CD4-positive, alpha-beta T cell treated with Interleukin-2 at 100 ng/mL for 4 hours (primary cell): ENCODE results near the gene RAP2B.
"Not testable (repeated sequence)": the region's sequence is repeated elsewhere in the genome, so short reads cannot be mapped to it uniquely, and the experiment has no call there.

Experiments used
- DNase-seq: peaks from one replicate; pipeline ENCODE4 v3.0.0-alpha.2; 2020; ENCODE audit warnings: low spot score

RAP2B gene

GRCh38 chr3:153161714-153162512, at the start of gene RAP2B:
TSS of gene RAP2B (plus strand) at chr3:153162226. CDS start at chr3:153162694, 468 bp downstream.
- DNase-seq, result peak; percentile 95

DNA sequence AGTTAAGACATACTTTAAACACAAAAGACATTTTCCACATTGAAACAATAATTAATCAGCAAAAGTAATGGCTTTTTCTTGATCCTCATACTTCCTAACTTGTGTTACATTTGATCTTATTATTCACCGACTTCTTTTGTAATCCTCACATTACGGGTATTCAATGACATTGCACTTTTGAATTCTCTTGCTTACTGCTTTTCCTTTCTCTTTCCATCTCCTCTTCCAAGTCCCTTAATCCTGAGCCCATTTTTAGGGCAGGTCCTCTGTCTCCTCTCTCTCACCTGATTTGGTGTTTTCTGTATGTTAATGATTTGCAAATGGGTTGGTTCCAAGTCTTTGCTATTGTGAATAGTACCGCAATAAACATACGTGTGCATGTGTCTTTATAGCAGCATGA, 48.5 kb upstream of the RAP2B start:
- no peak for DNase-seq

DNA sequence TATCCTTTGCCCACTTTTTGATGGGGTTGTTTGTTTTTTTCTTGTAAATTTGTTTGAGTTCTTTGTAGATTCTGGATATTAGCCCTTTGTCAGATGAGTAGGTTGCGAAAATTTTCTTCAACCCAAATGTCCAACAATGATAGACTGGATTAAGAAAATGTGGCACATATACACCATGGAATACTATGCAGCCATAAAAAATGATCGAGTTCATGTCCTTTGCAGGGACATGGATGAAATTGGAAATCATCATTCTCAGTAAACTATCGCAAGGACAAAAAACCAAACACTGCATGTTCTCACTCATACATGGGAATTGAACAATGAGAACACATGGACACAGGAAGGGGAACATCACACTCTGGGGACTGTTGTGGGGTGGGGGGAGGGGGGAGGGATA, 47.8 kb upstream of the RAP2B start:
- DNase-seq, result not testable (repeated sequence)

DNA sequence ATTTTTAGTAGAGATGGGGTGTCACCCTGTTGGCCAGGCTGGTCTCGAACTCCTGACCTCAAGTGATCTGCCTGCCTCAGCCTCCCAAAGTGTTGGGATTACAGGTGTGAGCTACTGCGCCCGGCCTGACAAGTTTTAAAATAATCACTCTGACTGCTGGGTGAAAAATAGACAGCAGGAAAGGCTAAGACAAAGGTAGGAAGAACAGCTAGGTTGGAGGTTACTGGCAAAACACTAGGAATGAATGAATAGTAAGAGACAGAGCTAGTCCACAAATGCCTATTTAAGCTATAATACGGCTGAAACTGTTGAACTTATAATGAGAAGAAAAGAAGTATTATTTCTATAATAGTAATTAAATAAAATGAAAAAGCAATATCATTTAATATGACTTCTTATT, 46.7 kb upstream of the RAP2B start:
- no peak for DNase-seq

GRCh38 chr3:153127788-153128187, 34.2 kb upstream of the RAP2B start:
- DNase-seq, result no peak

DNA sequence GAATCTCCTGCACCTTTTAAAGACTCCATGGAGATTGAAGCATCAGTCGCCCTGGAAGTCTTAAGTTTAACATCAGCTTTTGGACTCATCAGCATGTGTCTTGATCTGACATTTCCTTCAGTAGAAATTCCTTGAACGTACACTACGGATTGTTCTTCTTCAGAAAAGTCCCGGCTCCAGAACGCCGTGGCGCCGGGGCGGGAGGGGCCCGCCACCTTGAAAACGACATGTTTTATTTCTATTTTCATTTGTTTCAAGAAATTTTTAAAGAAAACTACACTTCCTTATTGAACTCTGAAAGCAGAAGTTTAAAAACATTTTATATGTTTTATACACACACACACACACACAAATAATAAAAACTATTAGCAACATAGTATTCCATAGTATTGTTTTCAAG, 32.6 kb upstream of the RAP2B start:
- no peak for DNase-seq

GRCh38 chr3:153129866-153130265, 32.2 kb upstream of the RAP2B start:
- DNase-seq, result no peak

DNA sequence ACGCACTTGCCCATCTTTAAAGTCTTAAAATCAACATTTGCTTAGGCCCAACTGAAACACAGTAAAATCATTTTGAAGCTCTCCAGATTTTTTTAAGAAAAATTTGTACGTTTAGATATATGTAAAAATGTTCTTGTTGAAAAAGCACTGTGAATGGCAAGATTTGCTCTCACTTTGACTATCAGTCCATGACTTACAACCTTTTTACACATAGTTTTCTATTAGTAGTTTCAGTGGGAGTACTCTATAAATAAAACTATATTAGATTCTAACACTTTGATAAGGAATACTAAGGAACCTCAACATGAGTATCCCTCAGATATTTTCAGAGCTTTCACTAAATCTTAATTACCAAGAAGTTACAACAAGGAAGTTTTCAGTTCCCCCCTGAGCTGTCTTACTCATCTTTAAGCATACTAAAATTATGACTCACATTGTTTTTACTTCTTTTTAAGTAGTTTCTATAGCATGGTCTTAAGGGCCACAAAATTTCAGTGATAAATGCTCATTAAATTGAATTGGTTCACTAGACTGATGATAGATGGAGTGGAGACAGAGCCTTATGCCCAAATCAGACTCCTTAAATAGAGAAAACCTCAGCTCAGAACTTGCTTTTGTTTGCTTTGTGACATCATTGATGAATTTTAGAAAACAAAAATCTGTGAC, 31.6 kb upstream of the RAP2B start:
- DNase-seq, result no peak

DNA sequence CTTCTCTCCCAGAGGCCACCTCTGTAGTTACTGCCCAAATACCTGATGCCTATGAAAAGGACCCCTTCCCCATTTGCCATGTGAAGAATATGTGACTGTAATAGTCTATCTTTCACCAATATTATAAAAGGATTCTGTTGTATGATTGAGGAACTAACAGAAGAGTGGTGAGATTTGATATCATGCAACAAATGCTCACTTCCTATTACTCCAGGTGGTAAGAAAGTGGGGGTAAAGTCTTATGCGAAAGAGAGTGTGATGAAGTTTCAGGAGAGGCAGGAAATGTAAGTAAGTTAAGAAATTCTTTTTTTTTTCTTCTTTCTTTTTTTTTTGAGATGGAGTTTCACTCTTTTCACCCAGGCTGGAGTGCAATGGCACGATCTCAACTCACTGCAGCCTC, 24.4 kb upstream of the RAP2B start:
- no peak for DNase-seq

DNA sequence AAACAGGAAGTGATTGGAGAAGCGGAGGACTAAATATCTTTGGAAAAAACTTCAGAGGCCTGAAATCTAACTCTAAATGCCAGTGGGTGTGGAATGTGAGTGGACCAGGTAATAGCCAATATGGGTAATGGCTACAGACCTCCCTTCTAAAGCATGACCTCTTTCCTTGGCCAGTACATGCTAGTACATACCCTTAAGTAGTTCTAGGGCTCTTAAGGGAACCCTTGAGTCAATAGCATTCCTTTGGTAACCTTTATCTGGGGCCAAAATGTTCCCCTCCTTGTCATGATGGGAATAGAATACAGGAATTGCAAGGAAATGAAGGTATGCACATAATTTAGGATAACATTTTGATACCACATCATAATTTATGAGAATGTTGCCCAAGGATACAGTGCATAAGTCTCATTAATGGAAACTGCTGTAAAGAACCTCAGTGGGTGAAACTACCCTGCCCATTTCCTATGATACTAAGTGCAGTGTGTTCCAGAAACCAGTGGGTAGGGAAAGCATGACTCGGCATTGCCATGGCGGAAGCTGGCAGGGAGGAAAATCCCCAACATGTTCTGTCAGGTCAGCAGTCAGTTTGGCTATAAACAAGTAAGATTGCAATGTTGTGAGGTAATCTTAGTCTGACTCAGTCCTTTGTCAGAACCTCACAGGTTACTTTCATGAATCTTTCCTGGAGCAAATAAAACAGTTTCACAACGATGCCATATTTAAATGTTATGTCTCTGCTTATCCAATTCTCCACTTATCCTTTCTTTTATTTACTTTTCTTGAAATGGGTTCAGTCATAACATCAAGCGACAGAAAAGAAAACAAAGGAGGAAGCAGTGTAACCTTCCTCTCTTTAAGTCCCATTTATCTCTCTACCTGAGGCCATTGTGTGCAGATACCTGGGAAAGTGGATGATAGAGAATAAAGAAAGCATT, 23.5 kb upstream of the RAP2B start:
- peak; percentile 18 for DNase-seq

- DNase-seq, result no peak
Measured at GRCh38 chr3:153142961-153143360, 19.1 kb upstream of the RAP2B start.

DNA sequence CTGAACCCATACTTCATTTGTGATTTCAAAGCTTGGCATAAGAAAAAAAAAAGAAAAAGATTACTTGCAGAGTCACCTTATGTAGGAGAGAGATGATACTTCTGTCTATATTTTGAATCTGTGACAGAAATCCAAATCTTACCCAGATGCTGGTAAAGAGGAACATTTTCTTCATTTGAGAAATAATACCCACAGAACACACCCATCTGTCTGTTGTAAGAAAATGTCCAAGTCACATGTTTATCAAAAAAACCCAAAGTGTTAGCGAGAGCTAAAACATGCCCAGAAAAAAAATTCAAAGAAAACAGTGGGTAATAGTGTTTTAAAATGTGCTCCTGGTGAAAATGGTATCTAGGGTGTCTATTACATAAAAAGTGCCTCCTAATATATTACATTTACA, 18.0 kb upstream of the RAP2B start:
- DNase-seq, result no peak

GRCh38 chr3:153144779-153145178, 17.2 kb upstream of the RAP2B start:
- no peak for DNase-seq

- DNase-seq, result no peak
Measured at GRCh38 chr3:153145454-153145853, 16.6 kb upstream of the RAP2B start.

DNA sequence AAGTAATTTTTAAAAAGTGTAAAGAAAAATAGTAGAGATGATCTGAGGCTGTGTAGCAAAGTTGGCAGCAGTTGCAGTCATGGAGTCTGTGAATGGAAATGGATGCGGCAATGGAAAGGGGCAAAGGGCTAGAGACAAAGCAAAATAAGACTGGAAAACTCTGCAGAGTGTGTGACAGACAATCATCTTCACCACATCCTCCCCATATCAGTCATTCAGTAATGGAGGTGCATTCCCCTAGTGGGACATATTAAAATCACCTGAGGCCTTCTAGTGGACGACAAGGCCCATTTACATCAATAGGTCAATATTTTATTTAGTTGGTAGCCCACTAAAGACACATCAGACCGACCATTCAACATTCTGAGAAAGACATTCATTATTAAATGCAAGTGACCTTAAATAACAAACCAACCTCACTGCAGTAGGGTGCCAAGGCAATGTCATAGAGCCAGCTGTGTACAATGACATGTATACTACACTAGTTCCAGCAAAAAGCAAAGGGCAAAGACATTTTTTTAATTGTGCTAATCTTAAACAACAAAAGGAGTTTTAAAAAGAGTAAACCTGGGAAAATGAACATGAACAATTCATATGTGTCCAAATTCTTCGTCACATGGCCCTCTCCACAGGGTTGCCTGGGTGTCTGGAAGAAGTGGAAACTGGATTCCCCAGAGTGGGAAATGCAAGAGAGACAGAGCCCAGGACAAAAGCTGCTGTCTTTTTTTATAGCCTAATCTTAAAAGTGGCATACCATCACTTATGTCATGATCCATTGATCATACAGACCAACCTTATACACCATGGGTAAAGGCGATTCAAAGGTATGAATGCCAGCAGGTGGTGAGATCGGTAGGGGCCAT, 15.6 kb upstream of the RAP2B start:
- no peak for DNase-seq

DNA sequence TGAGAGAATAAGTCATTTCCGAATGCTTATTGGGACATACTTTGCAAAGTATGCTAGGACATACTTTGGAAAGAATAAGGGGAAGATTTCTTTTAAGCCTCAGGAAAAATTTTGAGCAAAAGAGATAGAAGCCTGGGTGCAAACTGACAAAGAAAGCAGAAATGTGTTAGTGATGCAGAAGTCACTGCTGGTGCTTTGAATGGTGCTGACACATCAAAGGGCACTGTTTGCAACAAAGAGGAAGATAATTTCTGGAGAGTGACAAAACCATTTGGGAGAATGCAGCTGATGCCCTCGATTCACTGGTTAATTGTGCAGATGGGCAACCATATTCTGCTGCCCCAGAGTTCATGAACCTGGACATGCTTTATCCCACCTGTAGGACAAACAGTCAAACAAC, 11.0 kb upstream of the RAP2B start:
- DNase-seq, result no peak

DNA sequence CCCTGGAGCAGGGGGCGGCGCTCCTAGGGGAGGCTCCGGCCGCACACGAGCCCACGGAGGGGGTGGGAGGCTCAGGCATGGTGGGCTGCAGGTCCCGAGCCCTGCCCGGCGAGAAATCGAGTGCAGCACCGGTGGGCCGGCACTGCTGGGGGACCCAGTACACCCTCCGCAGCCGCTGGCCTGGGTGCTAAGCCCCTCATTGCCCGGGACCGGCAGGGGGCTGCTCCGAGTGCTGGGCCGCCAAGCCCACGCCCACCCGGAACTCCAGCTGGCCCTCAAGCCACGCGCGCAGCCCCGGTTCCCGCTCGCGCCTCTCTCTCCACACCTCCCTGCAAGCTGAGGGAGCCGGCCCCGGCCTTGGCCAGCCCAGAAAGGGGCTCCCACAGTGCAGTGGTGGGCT, 6.2 kb upstream of the RAP2B start:
- DNase-seq, result not testable (repeated sequence)

GRCh38 chr3:153158189-153158588, 3.8 kb upstream of the RAP2B start:
- no peak for DNase-seq

DNA sequence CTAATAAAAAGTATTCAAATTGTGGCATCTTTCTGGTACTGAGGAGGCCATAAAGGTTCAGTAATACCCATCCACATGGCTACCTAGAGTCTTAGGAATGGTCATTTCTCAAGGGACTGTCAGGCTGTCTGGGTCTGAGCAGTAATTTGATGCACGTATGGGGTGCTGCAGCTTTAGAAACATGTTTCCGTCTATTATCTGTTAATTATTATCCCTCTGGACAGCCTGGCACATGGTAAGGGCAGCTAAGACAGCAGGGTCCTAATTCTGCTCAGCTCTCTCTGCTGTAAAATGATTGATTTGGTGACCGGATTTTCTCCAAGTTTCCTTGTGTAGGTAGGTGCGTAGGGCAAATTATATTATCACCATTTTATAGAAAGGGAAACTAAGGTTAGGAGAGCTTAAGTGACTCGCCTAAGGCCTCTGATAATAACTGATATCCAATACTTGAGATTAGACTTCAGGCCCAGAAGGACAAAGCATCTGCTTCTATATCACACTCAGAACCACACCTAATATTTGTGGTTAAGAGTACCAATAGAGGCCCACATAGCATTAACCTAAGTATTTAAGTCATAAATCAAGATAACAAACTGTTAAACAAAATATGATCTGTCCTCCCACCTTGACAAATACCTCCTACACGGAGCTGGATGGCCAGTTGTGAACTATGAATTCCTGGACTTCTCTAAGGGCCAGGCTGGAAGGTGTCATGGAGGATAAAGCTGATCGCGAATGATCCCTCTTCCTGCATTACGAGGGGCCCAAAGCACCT, 2.9 kb upstream of the RAP2B start:
- DNase-seq, result no peak

DNA sequence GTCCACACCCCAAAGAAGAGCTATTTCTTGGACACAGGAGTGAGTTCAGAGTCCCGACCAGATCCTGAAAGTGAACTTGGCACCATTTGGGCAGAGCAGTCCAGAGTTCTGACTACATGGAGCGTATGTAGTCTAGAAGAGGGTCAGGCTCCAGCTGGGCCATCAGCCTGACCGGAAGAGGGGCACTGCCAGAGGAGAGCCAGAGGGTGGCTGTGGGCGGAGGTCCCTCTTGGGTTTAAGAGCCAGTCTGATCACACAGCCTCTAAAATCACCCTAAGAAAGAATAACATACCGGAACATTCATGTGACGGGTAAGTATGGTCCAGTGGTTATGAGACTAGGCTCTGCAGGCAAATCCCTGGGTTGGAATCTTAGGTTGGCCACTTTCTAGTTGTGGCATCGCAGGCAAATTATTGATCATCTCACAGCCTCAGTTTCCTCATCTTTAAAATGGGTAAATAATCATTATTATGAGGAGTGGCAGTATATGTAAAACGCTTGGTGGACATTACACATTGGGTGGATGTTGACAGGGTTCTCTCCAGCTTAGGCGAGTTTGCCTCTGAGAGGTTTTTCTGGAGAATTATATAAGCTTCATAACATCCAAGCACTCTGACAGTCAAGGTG, 2.1 kb upstream of the RAP2B start:
- DNase-seq, result no peak
